GM12878 (cell line): Measurements from ENCODE around the gene WWOX. TPM values are rescaled to one million over a fixed set of nuclear protein-coding genes. Genes with fewer than 3 reads are reported as not detected.

Experiments
- ATAC-seq: fragments of 200-7000 bp; cut with Tn5 transposase; 3 replicates; pipeline ENCODE4 v1.9.1; 2020; ENCODE audit warnings: mild to moderate bottlenecking, moderate library complexity
- BruUV-seq: library from RNA; stranded (reverse); fragments of 400-500 nt; replicated peaks from 2 replicates; lab custom pipeline; 2021; lab: Mats Ljungman, UMichigan
- CTCF ChIA-PET: fragments of 300-600 bp; sonication (Branson Sonifier 250); formaldehyde crosslinking; extraction: SDS; loops from one replicate; lab custom pipeline; 2021; ENCODE audit warnings: inconsistent platforms; lab: Yijun Ruan, JAX
- POLR2A ChIA-PET: fragments of 350-600 bp; formaldehyde crosslinking; extraction: SDS; loops from one replicate; lab custom pipeline; 2021; ENCODE audit warnings: inconsistent platforms; lab: Charles Lee
- RAD21 ChIA-PET: fragments of 300-600 bp; sonication (Branson Sonifier 250); formaldehyde crosslinking; loops from one replicate; lab custom pipeline; 2023; ENCODE audit warnings: antibody characterized with exemption; ENCODE audit not compliant: unreplicated experiment; lab: Charles Lee
- SMC1A ChIA-PET: fragments of 300-600 bp; sonication (Branson Sonifier 250); formaldehyde crosslinking; loops from one replicate; lab custom pipeline; 2023; ENCODE audit not compliant: unreplicated experiment, uncharacterized antibody; lab: Charles Lee
- DNase-seq: peaks from one replicate; pipeline ENCODE4 v3.0.0-alpha.2; 2011; ENCODE audit warnings: low read depth, low spot score
- FAIRE-seq: peaks from 3 replicates; lab custom pipeline; 2011; peaks lifted over from hg19 to GRCh38; lab: Jason Lieb, UNC
- H2AFZ ChIP-seq: 2 replicates; pipeline ENCODE4 v1.6.0; 2011; ENCODE audit warnings: low read depth, low read length, control low read depth; ENCODE audit not compliant: control insufficient read depth
- H3K27ac ChIP-seq: 2 replicates; pipeline ENCODE4 v1.5.1; 2011; ENCODE audit warnings: control low read depth; ENCODE audit not compliant: control insufficient read depth, insufficient read depth
- H3K27me3 ChIP-seq, 2 experiments: replicated peaks in 1 of 2; 2 replicates each; pipeline versions ENCODE4 v1.6.0 to v1.6.1; 2011; ENCODE audit warnings: low read length in 1 of 2; ENCODE audit not compliant: control insufficient read depth in 2 of 2, insufficient read depth in 2 of 2
- H3K36me3 ChIP-seq, 2 experiments: 2 replicates each; pipeline ENCODE4 v1.5.1; 2011; ENCODE audit warnings: low read length in 1 of 2; ENCODE audit not compliant: control insufficient read depth in 2 of 2, insufficient read depth in 2 of 2
- H3K4me1 ChIP-seq: 2 replicates; pipeline ENCODE4 v1.6.1; 2011; ENCODE audit warnings: mild to moderate bottlenecking, low read length, moderate library complexity, mixed read lengths; ENCODE audit not compliant: control insufficient read depth, insufficient read depth
- H3K4me2 ChIP-seq: 2 replicates; pipeline ENCODE4 v1.6.0; 2011; ENCODE audit warnings: control low read depth; ENCODE audit not compliant: control insufficient read depth, insufficient read depth
- H3K4me3 ChIP-seq: fragments of 200-600 bp; sonication (generic); 2 replicates; pipeline ENCODE4 v1.5.1; 2016
- H3K79me2 ChIP-seq: 2 replicates; pipeline ENCODE4 v1.6.0; 2011; ENCODE audit warnings: low read length; ENCODE audit not compliant: control insufficient read depth, insufficient read depth
- H3K9ac ChIP-seq: 2 replicates; pipeline ENCODE4 v1.8.0; 2011; ENCODE audit warnings: low read length, control low read depth, mixed read lengths; ENCODE audit not compliant: control insufficient read depth, insufficient read depth
- H3K9me3 ChIP-seq: replicated peaks from 3 replicates; pipeline ENCODE4 v1.5.1; 2011; ENCODE audit warnings: mild to moderate bottlenecking, low read length; ENCODE audit not compliant: control insufficient read depth, insufficient read depth
- H4K20me1 ChIP-seq: 2 replicates; pipeline ENCODE4 v1.6.0; 2011; ENCODE audit not compliant: control insufficient read depth, insufficient read depth
- ATF3 ChIP-seq: IDR thresholded peaks from 2 replicates; pipeline ENCODE4 v1.6.1; 2011; ENCODE audit warnings: low read depth, mild to moderate bottlenecking, low read length, moderate library complexity, borderline replicate concordance; ENCODE audit errors: extremely low read depth
- BCLAF1 ChIP-seq: fragments of 450-650 bp; IDR thresholded peaks from 2 replicates; pipeline ENCODE4 v1.6.1; 2017; ENCODE audit warnings: antibody characterized with exemption, mild to moderate bottlenecking, moderate library complexity
- CBX3 ChIP-seq: fragments of 200-600 bp; sonication (generic); IDR thresholded peaks from 2 replicates; pipeline ENCODE4 v1.6.1; 2016; ENCODE audit warnings: low read depth, borderline replicate concordance
- CBX5 ChIP-seq: sonication (generic); IDR thresholded peaks from 2 replicates; pipeline ENCODE4 v1.6.1; 2016; ENCODE audit warnings: low read depth, moderate library complexity, mild to moderate bottlenecking, inconsistent platforms
- CHD4 ChIP-seq: fragments of 200-600 bp; sonication (generic); IDR thresholded peaks from 2 replicates; pipeline ENCODE4 v1.6.1; 2016; ENCODE audit warnings: mild to moderate bottlenecking
- DPF2 ChIP-seq: fragments of 450-650 bp; IDR thresholded peaks from 2 replicates; pipeline ENCODE4 v1.6.1; 2017; ENCODE audit warnings: mild to moderate bottlenecking
- IKZF1 ChIP-seq: fragments of 450-650 bp; conservative IDR thresholded peaks from 2 replicates; pipeline ENCODE4 v1.6.1; 2017; ENCODE audit warnings: antibody characterized with exemption, mild to moderate bottlenecking
- KLF5 ChIP-seq: fragments of 450-650 bp; IDR thresholded peaks from 2 replicates; pipeline ENCODE4 v1.6.1; 2014; ENCODE audit warnings: mild to moderate bottlenecking; ENCODE audit not compliant: partially characterized antibody
- NFIC ChIP-seq: IDR thresholded peaks from 2 replicates; pipeline ENCODE4 v1.6.1; 2012; ENCODE audit warnings: low read depth, mild to moderate bottlenecking, inconsistent platforms, low read length, moderate library complexity
- RAD51 ChIP-seq: fragments of 450-650 bp; IDR thresholded peaks from 2 replicates; pipeline ENCODE4 v1.6.1; 2016; ENCODE audit warnings: moderate library complexity, mild to moderate bottlenecking, inconsistent platforms
- RELA ChIP-seq: fragments of 450-650 bp; IDR thresholded peaks from 2 replicates; pipeline ENCODE4 v1.8.0; 2014; ENCODE audit warnings: borderline replicate concordance; ENCODE audit not compliant: partially characterized antibody
- SRF ChIP-seq, 2 experiments: IDR thresholded peaks; 2 replicates each; pipeline ENCODE4 v1.6.1; 2011; ENCODE audit warnings: low read depth in 2 of 2, low read length in 2 of 2, mild to moderate bottlenecking in 1 of 2, moderate library complexity in 1 of 2
- SUZ12 ChIP-seq: fragments of 200-600 bp; sonication (generic); IDR thresholded peaks from one replicate; pipeline ENCODE4 v1.6.1; 2018; ENCODE audit warnings: antibody characterized with exemption, mild to moderate bottlenecking; ENCODE audit not compliant: unreplicated experiment
- TCF7 ChIP-seq: IDR thresholded peaks from 2 replicates; pipeline ENCODE4 v1.6.1; 2014; ENCODE audit warnings: antibody characterized with exemption, borderline replicate concordance
- ZNF24 ChIP-seq: fragments of 450-650 bp; IDR thresholded peaks from 2 replicates; pipeline ENCODE4 v1.6.1; 2017; ENCODE audit warnings: antibody characterized with exemption, mild to moderate bottlenecking
- ZNF592 ChIP-seq: fragments of 450-650 bp; IDR thresholded peaks from 2 replicates; pipeline ENCODE4 v1.6.1; 2017; ENCODE audit warnings: mild to moderate bottlenecking, moderate library complexity
- ZNF622 ChIP-seq: fragments of 450-650 bp; IDR thresholded peaks from 2 replicates; pipeline ENCODE4 v1.6.1; 2017; ENCODE audit warnings: mild to moderate bottlenecking, inconsistent platforms
- WGBS: methylation state at CpG from one replicate; pipeline ENCODE4 v1.1.6; 2016; ENCODE audit warnings: low lambda C conversion rate; ENCODE audit not compliant: insufficient replicate concordance, insufficient coverage; ENCODE audit errors: missing lambda C conversion rate; 5-methylcytosine and 5-hydroxymethylcytosine counted together
- in situ Hi-C: fragments of 300-500 bp; cut with MboI; formaldehyde crosslinking; loops from 9 replicates; pipeline ENCODE4 v1.14.3; 2018; ENCODE audit warnings: mixed read lengths
- intact Hi-C: fragments of 100-400 bp; cut with micrococcal nuclease; formaldehyde crosslinking; loops from one replicate; pipeline ENCODE4 v1.14.2; 2022; ENCODE audit not compliant: unreplicated experiment
- polyA plus RNA-seq, 11 experiments: library from polyadenylated mRNA; depleted of rRNA in 4 of 11; unstranded in 6 of 11; stranded (reverse) in 5 of 11; fragments of >200 nt; fragmentation: Nextera tagmentation in 4 of 11; fragmentation: Illumina TruSeq in 1 of 11; extraction: Ambion mirVana in 4 of 11; extraction: Trizol in 1 of 11; gene quantifications; 1 replicate in 1 of 11; 2 replicates in 10 of 11; pipeline versions ENCODE4 v1.2.1 to v1.2.3, GENCODE V29; 2011 to 2016; ENCODE audit warnings: inconsistent platforms in 2 of 11, missing spikeins in 2 of 11, low read depth in 1 of 11
- total RNA-seq, 4 experiments: library from RNA; depleted of rRNA in 3 of 4; stranded (reverse); fragments of >200 nt in 3 of 4; fragmentation: Illumina TruSeq in 1 of 4; extraction: Trizol in 1 of 4; gene quantifications; 2 replicates each; pipeline versions ENCODE4 v1.2.1 to v1.2.3, GENCODE V29; 2013 to 2021

WWOX gene
- total and polyA plus RNA-seq, 10 of the 15 experiments (the other 5 are each of a cell fraction or from before 2014, with no cell fraction given), result 2.8 to 24.4 (median 17.8) TPM

- TF ChIP-seq ZNF592, result no peak
- no peak for TF ChIP-seq NFIC
- TF ChIP-seq, all 136 proteins: peak for 0
These were observed 34.5 kb downstream of the WWOX start (continued) for GRCh38 chr16:78133919-78134318.

- Histone ChIP-seq H3K9ac (no peak overlapping the region), H4K20me1 (no peaks in the 10 kb centered on the region), H3K27me3 (no peaks in the 10 kb centered on the region), H3K4me2 (no peak overlapping the region), H3K4me1 (no peaks in the 10 kb centered on the region), H3K36me3 (no peaks in the 10 kb centered on the region), H3K9me3 (no peaks in the 10 kb centered on the region), H3K4me3 (no peak overlapping the region), H3K27ac (no peak overlapping the region), H2AFZ (no peak overlapping the region), H3K79me2 (no peaks in the 10 kb centered on the region)
- CTCF ChIA-PET, result interaction anchor here (1.4 kb wide), 1 partner anchor 11 kb away, joined by 7 read pairs; no protein-coding TSS in a partner anchor
- WGBS, result 69% methylated on average over 7 of the region's 7 CpGs
- in situ Hi-C loops (no loop called here), intact Hi-C loops (no loop called here)
- no peak for FAIRE-seq
- POLR2A ChIA-PET, result no interaction called here
- SMC1A ChIA-PET, result no interaction called here
- BruUV-seq, result no TSS peak
- RAD21 ChIA-PET, result no interaction called here
- no peak for DNase-seq
- no peak for ATAC-seq
- TF ChIP-seq SRF (IDR thresholded peaks at IDR 0.05; ENCODE audit: low read depth in 2 of 2, low read length in 2 of 2) (no peak), KLF5 (no peak), RELA (no peak), SUZ12 (no peak), DPF2 (no peak), TCF7 (no peak), IKZF1 (no peak), RAD51 (no peak), CHD4 (no peak), CBX3 (no peak), BCLAF1 (no peak), ZNF622 (no peak), CBX5 (no peak), ZNF24 (no peak), ATF3 (no peak)
These were observed 35.6 kb downstream of the WWOX start for GRCh38 chr16:78134944-78135619.
